Peyer's patch (tissue), 4 donors: Measurements from ENCODE around the gene POTEF.

Experiments
- CTCF ChIP-seq, 6 experiments: fragments of 450-650 bp in 4 of 6; fragments of 200-600 bp in 2 of 6; sonication (generic) in 1 of 6; IDR thresholded peaks; one replicate each; pipeline ENCODE4 v1.5.1; 2017 to 2019; ENCODE audit warnings: antibody characterized with exemption in 6 of 6, mild to moderate bottlenecking in 3 of 6, moderate library complexity in 1 of 6
- POLR2A ChIP-seq, 2 donors: fragments of 450-650 bp; IDR thresholded peaks; one replicate each; pipeline ENCODE4 v1.5.1; 2017; ENCODE audit warnings: antibody characterized with exemption in 2 of 2, mild to moderate bottlenecking in 2 of 2, moderate library complexity in 2 of 2

GRCh38 chr2:130152816-130153595 lies 24.0 kb upstream of the POTEF start:
- TF ChIP-seq CTCF (IDR thresholded peaks at IDR 0.05) = no peak
- no peak for TF ChIP-seq POLR2A (IDR thresholded peaks at IDR 0.05)
